B cell (primary cell): ENCODE results near the gene TLE6. TPM values are rescaled to one million over a fixed set of nuclear protein-coding genes. Genes with fewer than 3 reads are reported as not detected.

Experiments used
- ATAC-seq: fragments of 200-7000 bp; cut with Tn5 transposase; one replicate; pipeline ENCODE4 v1.10.0; 2021; ENCODE audit warnings: low read depth, mild to moderate bottlenecking, moderate number of reproducible peaks, moderate library complexity
- CTCF ChIA-PET: fragments of 350-600 bp; sonication (Branson Sonifier 250); formaldehyde crosslinking; loops from one replicate; lab custom pipeline; 2021; ENCODE audit warnings: antibody characterized with exemption, inconsistent platforms; lab: Charles Lee
- POLR2A ChIA-PET: fragments of 350-600 bp; sonication (Branson Sonifier 250); formaldehyde crosslinking; loops from one replicate; lab custom pipeline; 2021; ENCODE audit warnings: antibody characterized with exemption; lab: Charles Lee
- DNase-seq: peaks from one replicate; pipeline ENCODE4 v3.0.0; 2013
- H2AFZ ChIP-seq: 2 replicates; pipeline ENCODE4 v1.6.1; 2012; ENCODE audit warnings: mild to moderate bottlenecking, low read depth, low read length; ENCODE audit not compliant: insufficient read depth, poor library complexity, severe bottlenecking
- H3K27ac ChIP-seq, 2 donors: 1 replicate in 1 of 2; 2 replicates in 1 of 2; pipeline ENCODE4 v1.5.1; 2012 to 2013; ENCODE audit warnings: low read length in 2 of 2, mild to moderate bottlenecking in 2 of 2, moderate library complexity in 1 of 2
- H3K27me3 ChIP-seq, 4 experiments: fragments of 200-600 bp in 1 of 4; sonication (generic) in 1 of 4; replicated peaks in 1 of 4; 1 replicate in 2 of 4; 2 replicates in 2 of 4; pipeline versions ENCODE4 v1.6.1 to v1.7.0; 2013 to 2016; ENCODE audit warnings: low read length in 3 of 4, mild to moderate bottlenecking in 2 of 4, mixed read lengths in 1 of 4, moderate library complexity in 1 of 4; ENCODE audit not compliant: insufficient read depth in 4 of 4, control insufficient read depth in 3 of 4; ENCODE audit errors: control extremely low read depth in 1 of 4
- H3K36me3 ChIP-seq, 2 experiments: replicated peaks in 1 of 2; 1 replicate in 1 of 2; 2 replicates in 1 of 2; pipeline versions ENCODE4 v1.6.1 to v1.7.1; 2013; ENCODE audit warnings: low read length in 1 of 2; ENCODE audit not compliant: insufficient read depth in 2 of 2, control insufficient read depth in 1 of 2; ENCODE audit errors: control extremely low read depth in 1 of 2, extremely low read depth in 1 of 2
- H3K4me1 ChIP-seq, 2 donors: fragments of 200-600 bp in 1 of 2; sonication (generic) in 1 of 2; 1 replicate in 1 of 2; 2 replicates in 1 of 2; pipeline versions ENCODE4 v1.5.1 to v1.6.1; 2013 to 2017; ENCODE audit warnings: low read length in 2 of 2; ENCODE audit not compliant: control insufficient read depth in 2 of 2, insufficient read depth in 2 of 2
- H3K4me2 ChIP-seq: replicated peaks from 2 replicates; pipeline ENCODE3; 2012; ENCODE audit warnings: mild to moderate bottlenecking, low read depth, low read length; ENCODE audit not compliant: poor library complexity, severe bottlenecking
- H3K4me3 ChIP-seq, 5 experiments: fragments of 200-600 bp in 1 of 5; sonication (generic) in 1 of 5; 1 replicate in 3 of 5; 2 replicates in 2 of 5; pipeline versions ENCODE4 v1.5.1 to v1.7.0; 2011 to 2016; ENCODE audit warnings: low read length in 4 of 5, mild to moderate bottlenecking in 4 of 5, low read depth in 2 of 5, control low read depth in 1 of 5, moderate library complexity in 1 of 5; ENCODE audit not compliant: insufficient read depth in 1 of 5; ENCODE audit errors: control extremely low read depth in 1 of 5, extremely low read depth in 1 of 5
- H3K79me2 ChIP-seq: fragments of 200-600 bp; sonication (generic); one replicate; pipeline ENCODE4 v1.6.0; 2016; ENCODE audit warnings: low read length; ENCODE audit not compliant: control insufficient read depth, insufficient read depth
- H3K9ac ChIP-seq: fragments of 200-600 bp; sonication (generic); 2 replicates; pipeline ENCODE4 v1.6.1; 2017; ENCODE audit warnings: mild to moderate bottlenecking, low read length, moderate library complexity
- H3K9me3 ChIP-seq, 3 donors: one replicate each; pipeline versions ENCODE4 v1.6.1 to v1.7.1; 2013; ENCODE audit warnings: low read length in 2 of 3; ENCODE audit not compliant: control insufficient read depth in 2 of 3, insufficient read depth in 1 of 3; ENCODE audit errors: control extremely low read depth in 1 of 3
- H4K20me1 ChIP-seq: 2 replicates; pipeline ENCODE4 v1.6.0; 2012; ENCODE audit warnings: mild to moderate bottlenecking, low read length; ENCODE audit not compliant: insufficient read depth, control insufficient read depth, poor library complexity, severe bottlenecking
- H3K27ac Mint-ChIP-seq: one replicate; pipeline ENCODE4 v1.8.0; 2021; ENCODE audit warnings: mixed read lengths
- H3K27me3 Mint-ChIP-seq: one replicate; pipeline ENCODE4 v1.8.0; 2021; ENCODE audit warnings: mixed read lengths
- H3K4me1 Mint-ChIP-seq: one replicate; pipeline ENCODE4 v1.8.0; 2021; ENCODE audit warnings: mixed read lengths
- H3K4me3 Mint-ChIP-seq: one replicate; pipeline ENCODE4 v1.8.0; 2021; ENCODE audit warnings: mixed read lengths
- H3K9me3 Mint-ChIP-seq: one replicate; pipeline ENCODE4 v1.8.0; 2022; ENCODE audit warnings: mixed read lengths; ENCODE audit not compliant: insufficient read depth
- CTCF ChIP-seq: fragments of 200-600 bp; IDR thresholded peaks from one replicate; pipeline ENCODE4 v1.8.0; 2022; ENCODE audit warnings: antibody characterized with exemption, mild to moderate bottlenecking
- EZH2 ChIP-seq: IDR thresholded peaks from 2 replicates; pipeline ENCODE4 v1.6.1; 2012; ENCODE audit warnings: borderline replicate concordance, low read depth, mild to moderate bottlenecking, moderate library complexity, low read length; ENCODE audit not compliant: insufficient read depth, poor library complexity, severe bottlenecking
- WGBS: methylation state at CpG from one replicate; pipeline ENCODE4 v1.1.5; 2013; ENCODE audit warnings: missing lambda C conversion rate; ENCODE audit not compliant: insufficient coverage; 5-methylcytosine and 5-hydroxymethylcytosine counted together
- intact Hi-C: fragments of 100-400 bp; cut with micrococcal nuclease; formaldehyde crosslinking; loops from one replicate; pipeline ENCODE4 v1.10.0; 2022
- polyA plus RNA-seq: library from polyadenylated mRNA; depleted of rRNA; stranded (reverse); fragments of >200 nt; gene quantifications from 2 replicates; pipeline ENCODE4 v1.2.3, GENCODE V29; 2012
- total RNA-seq, 2 donors: library from RNA; stranded (reverse); fragments of 120-200 nt in 1 of 2; gene quantifications; 1 replicate in 1 of 2; 2 replicates in 1 of 2; pipeline versions ENCODE4 v1.2.3 to v1.2.4, GENCODE V29; 2013 to 2022

The TLE6 gene
- total and polyA plus RNA-seq, 2 donors (not counting 1 experiment from before 2014, with no cell fraction given): 1.5 to 3.0 TPM

- CTCF ChIA-PET: interaction anchor here (0.8 kb wide), 1 partner anchor 74 kb away, joined by 3 read pairs; no protein-coding TSS in a partner anchor
- Histone ChIP-seq H3K9ac (no peak overlapping the region), H3K4me2 (peak overlapping the region; percentile 96), H3K4me1 (peaks cover 24 to 30% of the 10 kb centered on the region in 2 donors), H2AFZ (peak overlapping the region; percentile 33), H3K4me3 (no peak overlapping the region), H3K79me2 (no peaks in the 10 kb centered on the region), H3K36me3 (no peaks in the 10 kb centered on the region), H3K27me3 (peaks cover 0 to 58% (median 30%) of the 10 kb centered on the region in 4 experiments), H4K20me1 (no peaks in the 10 kb centered on the region), H3K27ac (no peak overlapping the region), H3K9me3 (peaks cover 0 to 12% (median 2%) of the 10 kb centered on the region in 3 donors)
- WGBS: 69% methylated on average over 8 of the region's 9 CpGs
- H3K4me1 Mint-ChIP-seq: peaks cover 20% of the 10 kb centered on the region
- H3K27ac Mint-ChIP-seq: no peak overlapping the region
- DNase-seq (no peak), ATAC-seq (no peak)
- TF ChIP-seq EZH2 (no peak), CTCF (no peak)
- peaks cover 57% of the 10 kb centered on the region for H3K27me3 Mint-ChIP-seq
- POLR2A ChIA-PET: interaction anchor here (0.6 kb wide), 1 partner anchor 50 kb away, joined by 5 read pairs; no protein-coding TSS in a partner anchor
- H3K4me3 Mint-ChIP-seq: peak overlapping the region; percentile 71
- intact Hi-C loops: no loop called here
- H3K9me3 Mint-ChIP-seq: no peaks in the 10 kb centered on the region
These were observed 50.6 kb downstream of the TLE6 start for GRCh38 chr19:3027981-3028304.

- Histone ChIP-seq H3K79me2 (no peaks in the 10 kb centered on the region), H3K4me2 (peak overlapping the region; percentile 96), H3K9me3 (peaks cover 0 to 12% (median 2%) of the 10 kb centered on the region in 3 donors), H3K27me3 (peaks cover 0 to 58% (median 30%) of the 10 kb centered on the region in 4 experiments), H3K4me3 (peak overlapping the region in 4 of 5 experiments; percentile 41 to 55 (median 52)), H3K4me1 (peaks cover 24 to 30% of the 10 kb centered on the region in 2 donors), H3K9ac (peak overlapping the region; percentile 61), H3K36me3 (no peaks in the 10 kb centered on the region), H4K20me1 (no peaks in the 10 kb centered on the region), H2AFZ (peak overlapping the region; percentile 33), H3K27ac (no peak overlapping the region)
- peaks cover 20% of the 10 kb centered on the region for H3K4me1 Mint-ChIP-seq
- ATAC-seq (peak; percentile 29), DNase-seq (no peak)
- peak; percentile 57 for TF ChIP-seq EZH2
- no peak for TF ChIP-seq CTCF
- 4% methylated on average over 21 of the region's 40 CpGs for WGBS
- ChIA-PET CTCF (interaction anchor here (0.8 kb wide), 1 partner anchor 75 kb away, joined by 3 read pairs; no protein-coding TSS in a partner anchor), POLR2A (interaction anchor here (0.6 kb wide), 1 partner anchor 50 kb away, joined by 5 read pairs; no protein-coding TSS in a partner anchor)
- intact Hi-C loops: no loop called here
- peak overlapping the region; percentile 71 for H3K4me3 Mint-ChIP-seq
- peaks cover 53% of the 10 kb centered on the region for H3K27me3 Mint-ChIP-seq
- H3K9me3 Mint-ChIP-seq: no peaks in the 10 kb centered on the region
- H3K27ac Mint-ChIP-seq: no peak overlapping the region
These were observed 51.1 kb downstream of the TLE6 start for GRCh38 chr19:3028305-3029064.
